GM19238 (cell line): ENCODE data around the gene CTSL.
"Not testable (repeated sequence)": the region's sequence is repeated elsewhere in the genome, so short reads cannot be mapped to it uniquely, and the experiment has no call there.

Experiments
- DNase-seq: peaks from one replicate; pipeline ENCODE4 v3.0.0; 2011; ENCODE audit warnings: low spot score; ENCODE audit not compliant: insufficient read length

Gene CTSL

DNA sequence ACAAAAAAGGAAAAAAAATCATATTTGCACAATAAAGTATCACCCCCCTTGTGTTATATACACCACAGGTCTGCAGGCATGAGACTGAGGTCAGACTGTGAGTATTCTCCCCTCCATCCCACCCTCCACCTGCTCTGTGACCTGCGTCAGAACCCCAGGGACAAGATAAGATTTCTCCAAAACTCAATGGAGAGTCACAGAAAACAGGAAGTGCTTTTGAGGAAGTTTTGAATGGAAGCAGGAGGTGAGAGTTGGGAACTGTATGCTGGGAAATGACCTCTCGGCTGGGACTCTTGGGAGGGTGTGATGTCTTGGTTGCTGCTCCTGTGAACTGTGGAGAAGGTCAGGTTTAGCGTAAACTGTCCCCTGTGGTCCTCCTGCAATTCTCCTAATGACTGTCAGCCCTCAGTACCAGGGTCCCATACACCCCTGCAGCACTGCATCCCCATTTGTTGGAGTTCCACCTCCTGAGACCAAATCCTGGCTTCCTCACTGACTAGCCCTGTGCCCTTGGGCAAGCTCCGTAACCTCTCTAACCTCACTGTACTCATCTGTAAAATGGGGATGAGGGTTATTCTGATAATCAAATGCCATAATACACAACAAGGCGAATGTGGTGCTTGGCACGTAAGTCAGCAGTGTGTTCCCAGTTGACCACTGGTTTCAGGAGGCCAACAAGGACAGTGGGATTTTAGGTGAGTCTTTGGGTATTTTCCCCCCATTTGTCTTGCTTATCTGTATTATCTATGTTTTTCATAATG is 6.9 kb upstream of the CTSL start:
- no peak for DNase-seq

DNA sequence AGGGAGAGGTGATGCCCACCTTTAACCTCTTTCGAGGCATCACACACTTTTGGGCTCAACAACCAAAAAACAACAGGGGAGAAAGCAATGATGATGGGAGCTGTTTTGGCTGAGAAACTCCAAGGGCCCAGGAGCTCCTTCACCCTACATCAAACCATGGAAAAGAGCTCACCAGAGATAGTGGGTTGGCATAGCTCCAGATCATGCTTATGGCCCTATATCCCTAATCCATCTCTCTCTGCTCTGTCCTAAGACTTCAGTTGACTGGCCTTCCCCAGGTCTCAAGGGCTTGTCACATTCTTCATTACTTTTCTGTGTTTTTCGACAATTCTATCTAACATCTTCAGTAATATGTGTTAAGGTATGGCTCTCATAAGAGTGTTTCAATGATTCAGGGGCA is 5.7 kb upstream of the CTSL start:
- DNase-seq, result no peak

DNA sequence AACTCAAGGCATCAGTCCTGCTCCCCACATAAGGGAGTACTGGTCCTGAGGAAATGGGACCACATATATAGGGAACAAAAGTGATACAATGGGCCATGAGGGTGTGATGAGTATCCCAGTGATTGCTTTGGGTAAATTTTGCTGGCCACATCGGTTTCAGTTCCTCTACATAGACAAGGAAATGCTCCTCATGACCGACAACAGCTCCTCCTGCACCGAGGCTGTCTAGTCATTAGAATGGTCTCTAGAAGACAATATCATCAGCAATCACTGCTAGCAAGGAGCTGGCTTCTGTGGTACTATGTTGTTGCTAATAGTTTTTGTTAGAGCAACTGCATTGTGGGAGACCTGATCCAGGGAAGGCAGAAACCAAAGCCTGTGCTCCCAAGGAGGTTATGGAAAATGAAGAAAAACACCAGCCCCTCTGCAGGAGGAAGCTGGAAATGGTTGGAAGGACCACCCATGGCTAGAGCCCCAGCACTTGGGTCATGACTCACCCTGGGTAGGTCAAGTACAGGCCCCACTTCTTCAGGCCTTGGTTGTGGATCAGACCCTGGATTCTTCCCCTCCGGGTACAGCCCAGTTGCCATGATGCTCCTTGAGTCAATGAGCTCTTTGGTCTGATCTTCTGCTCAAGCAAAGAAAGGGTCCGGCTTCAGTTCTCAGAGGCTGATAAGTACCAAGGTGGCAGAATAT is 3.4 kb upstream of the CTSL start:
- no peak for DNase-seq

DNA sequence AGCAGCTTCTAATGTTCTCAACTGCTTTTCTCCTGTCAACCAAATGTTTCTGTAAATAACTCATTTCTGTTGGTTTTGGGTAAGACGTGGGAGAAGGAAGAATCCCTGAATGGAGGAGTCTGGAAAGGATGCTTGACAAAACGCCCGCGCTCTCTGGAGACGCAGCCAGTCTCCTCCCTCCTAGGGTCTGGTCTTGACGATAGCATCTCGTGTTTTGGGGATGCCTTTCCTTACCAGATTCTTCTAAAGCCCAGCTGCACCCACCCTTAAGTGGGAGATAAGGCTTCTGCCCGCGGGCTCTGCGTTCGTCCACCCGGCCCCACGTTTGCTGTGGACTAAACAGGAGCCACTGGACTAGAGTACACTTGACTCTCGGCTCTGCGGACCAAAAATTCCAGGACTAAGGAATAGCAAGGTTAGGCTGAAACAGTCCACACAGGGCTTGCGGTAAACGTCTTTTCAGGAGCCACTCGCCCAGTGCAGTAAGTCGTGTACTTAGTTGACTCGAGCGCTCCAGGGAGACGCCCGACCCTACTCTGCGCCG is 491 bp upstream of the CTSL start:
- no peak for DNase-seq

DNA sequence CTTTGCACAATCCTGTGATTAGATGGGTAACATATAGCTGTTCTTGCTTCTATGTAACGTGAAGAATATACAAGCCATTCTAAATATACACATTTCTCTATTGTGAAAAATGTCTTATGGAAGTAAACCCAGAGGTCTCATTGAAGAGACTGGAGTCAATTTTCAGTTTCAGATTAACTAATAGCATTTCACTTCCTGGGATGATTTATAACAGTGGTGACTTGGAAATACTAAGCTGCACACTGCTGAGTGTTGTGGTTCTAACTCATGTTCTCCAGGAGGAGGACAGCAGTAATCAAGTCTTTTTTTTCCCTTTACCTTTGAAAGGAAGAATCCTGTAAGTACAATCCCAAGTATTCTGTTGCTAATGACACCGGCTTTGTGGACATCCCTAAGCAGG is 3.3 kb downstream of the CTSL start:
- DNase-seq, result no peak

DNA sequence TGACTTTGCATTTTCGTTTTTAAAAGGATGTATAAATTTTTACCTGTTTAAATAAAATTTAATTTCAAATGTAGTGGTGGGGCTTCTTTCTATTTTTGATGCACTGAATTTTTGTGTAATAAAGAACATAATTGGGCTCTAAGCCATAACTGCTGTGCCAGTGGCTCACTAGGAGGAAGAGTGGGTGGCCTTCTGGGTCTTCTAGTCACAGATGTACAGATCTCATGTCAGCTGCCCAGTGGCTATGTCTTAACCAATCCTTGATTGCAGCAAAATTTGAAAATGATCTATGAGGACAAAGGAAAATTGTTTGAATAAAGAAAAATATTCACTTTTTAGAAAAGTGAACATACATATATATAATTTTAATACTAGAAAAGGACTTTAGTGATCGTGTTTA is 5.4 kb downstream of the CTSL start:
- no peak for DNase-seq

DNA sequence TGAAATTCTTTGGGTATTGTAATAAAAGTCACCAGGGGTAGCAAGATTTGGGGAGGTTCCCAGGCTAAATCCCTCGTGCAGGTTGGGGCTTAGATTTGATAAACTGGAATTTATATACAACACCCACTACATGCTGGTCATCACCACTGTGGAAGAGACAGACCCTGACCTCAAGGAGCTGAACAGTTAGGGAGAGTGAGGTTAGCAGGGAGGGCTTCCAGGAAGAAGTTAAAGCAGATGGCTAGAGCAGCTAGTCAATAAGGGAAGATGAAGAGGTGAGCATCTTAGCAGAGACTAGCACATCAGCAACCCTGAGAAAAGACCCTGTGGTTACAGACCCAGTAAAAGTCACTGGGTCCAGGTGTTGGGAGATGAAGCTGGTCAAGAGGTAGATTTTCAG is 6.4 kb downstream of the CTSL start:
- no peak for DNase-seq

DNA sequence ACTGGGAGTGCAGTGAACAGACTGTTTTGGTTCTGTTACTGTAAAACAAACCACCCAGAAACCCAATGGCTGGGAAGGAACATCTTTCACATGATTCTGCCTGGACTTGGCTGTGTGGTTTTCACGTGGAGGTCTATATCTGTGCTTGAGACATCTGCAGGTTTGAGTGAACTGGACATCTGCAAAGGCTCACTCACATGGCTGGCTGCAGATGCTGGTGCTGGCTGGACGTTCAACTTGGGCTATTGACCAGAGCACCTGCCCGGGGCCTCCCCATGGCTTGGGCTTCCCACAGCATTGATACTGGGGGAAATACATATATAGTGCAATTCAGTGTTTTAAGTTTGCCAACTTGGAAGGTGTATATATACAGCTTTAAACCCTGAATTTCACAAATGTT is 6.8 kb downstream of the CTSL start:
- DNase-seq, result no peak

DNA sequence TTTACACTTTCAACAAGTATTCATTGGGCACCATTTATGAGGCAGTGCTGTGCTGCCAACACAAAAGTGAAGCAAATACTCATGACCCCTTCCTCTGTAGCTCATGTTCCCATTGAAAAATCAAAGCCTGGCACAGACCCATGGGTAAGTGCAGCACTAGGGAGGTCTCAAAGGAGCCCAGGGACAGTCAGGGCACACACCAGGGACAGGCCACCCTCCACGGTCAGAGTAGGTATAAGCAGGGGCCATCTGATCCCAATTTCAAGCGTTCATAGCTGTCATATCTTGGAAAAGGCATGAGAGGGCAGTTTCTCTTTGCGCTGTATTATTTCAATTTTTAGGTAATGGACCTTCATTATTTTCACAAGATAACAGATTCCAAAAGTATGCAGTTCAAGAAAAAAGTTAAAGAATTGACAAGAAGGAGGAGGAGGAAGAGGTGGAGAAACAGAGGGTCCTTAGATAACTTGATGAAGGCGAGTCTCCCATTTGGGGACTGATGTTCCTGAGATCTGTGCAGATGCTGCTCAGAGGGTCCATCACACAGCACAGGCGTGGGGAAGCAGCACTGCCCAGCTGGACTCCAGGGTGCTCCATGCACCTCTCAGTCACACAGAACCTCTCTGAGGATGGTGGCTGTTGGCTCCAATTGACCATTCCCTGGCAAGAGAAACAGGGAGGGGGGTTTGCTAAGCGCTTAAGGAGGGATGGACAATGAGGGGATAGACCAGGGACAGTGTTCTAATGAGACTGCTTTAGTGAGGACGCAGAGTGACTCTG is 7.5 kb downstream of the CTSL start:
- no peak for DNase-seq

DNA sequence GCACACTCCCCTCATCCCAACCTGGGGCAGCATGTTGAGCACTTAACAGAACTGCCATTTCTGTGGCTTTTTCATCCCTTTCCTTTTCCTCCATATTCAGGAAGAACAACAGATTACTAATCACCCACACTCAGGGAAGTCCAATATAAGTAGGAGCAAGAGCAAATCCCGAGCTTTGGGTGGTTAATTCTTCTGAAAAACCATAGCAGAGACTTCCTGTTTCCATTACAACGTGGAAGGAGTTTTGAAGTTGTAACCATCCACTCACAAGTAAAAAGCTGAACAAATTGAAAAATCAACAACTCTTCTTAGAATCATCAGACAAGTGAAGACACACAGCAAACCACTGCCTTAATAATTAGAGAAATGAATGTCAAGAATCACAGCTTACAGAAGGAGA is 8.2 kb downstream of the CTSL start:
- no peak for DNase-seq

DNA sequence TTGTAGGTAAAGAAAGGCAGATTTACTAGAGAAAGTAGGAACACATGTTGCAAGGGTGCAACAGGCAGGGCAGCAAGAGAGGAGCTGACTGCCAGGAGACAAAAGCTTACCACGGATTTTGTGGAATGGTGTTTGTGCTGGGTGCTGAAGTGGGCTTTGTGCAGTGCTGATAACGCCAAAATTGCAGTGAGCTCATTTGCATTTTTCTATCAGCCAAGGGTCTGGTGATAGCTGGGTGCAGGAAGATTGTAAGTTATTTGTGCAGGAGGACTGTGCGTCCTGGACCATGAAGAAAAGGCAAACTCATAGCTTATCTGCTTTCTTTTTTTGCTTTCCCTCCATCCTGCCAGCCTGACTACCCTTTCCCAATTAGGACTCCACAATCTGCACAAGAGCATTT is 13.6 kb downstream of the CTSL start:
- DNase-seq, result no peak

DNA sequence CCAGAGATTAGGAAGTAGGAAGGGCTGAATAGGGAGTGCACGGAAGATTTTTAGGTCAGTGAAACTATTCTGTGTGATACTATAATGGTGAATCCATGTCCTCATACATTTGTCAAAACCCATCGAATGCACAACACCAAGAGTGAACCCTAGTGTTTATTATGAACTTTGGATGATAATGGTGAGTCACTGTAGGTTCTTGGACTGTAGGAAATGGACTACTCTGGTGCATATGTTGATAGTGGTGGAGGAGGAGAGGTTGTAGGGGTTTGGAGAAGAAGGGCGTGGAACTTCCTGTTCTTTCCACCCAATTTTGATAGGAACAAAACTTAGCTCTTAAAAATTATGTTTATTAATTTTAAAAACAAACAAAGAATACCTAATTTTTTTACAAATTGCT is 14.3 kb downstream of the CTSL start:
- DNase-seq, result no peak

DNA sequence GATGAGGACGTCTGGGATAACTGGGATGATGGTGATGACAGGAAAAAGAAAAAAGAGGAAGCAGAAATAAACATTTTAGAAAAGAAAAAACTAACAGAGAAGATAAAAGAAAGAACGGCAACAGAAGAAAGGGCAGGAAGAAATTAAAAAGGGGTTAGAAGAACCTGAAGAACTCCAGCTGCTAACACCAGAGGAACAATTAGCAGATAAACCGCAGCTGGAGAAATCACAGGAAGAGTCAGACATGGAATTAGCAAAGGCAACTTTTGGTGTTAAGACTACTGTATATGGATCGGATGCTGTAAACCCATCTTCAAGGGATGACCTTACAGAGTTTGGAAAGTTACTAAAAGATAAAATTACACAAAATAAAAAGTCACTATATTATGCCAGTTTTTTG is 15.4 kb downstream of the CTSL start:
- DNase-seq, result no peak

DNA sequence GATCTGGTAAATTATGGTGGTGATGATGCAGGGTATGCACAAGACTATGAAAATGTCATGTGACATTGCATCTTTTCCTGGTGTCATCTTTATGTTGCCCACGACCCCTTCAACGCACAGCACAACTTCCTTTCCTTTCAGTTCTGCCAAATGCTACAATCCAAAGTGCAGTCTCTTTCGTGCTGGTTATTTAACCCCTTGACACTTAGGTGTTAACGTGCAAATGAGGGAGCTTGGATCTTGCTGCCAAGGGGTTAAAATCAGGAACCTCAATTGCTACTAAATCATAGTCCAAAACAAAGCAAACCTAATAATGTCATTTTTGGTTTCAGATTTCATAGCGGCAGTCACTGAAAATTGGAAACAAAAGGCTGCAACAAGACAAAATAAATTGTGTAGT is 16.0 kb downstream of the CTSL start:
- DNase-seq, result no peak

DNA sequence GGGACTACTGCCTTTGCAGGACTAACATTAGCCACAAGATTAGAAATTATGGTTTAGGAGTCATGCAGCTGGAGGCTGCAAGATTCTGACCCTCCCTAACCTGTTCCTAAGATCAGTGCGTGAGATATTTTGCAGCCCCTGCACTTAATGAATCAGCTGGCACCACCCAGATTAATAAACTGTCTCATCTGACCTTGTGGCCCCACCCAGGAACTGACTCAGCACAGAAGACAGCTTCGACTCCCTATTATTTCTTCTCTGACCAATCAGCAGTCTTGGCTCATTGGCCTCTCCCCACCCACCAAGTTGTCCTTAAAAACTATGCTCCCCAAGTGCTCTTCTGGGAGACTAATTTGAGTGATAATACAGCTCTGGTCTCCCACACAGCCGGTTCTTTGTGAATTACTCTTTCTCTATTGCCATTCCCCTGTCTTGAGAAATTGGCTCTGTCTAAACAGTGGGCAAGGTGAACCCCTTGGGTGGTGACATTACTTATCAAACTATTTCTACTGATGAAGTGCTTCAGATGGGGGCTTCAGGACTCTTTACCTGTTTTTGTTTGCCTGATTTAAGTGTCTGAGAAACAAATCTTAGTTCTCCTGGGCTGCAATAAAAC is 17.0 kb downstream of the CTSL start:
- DNase-seq, result no peak

DNA sequence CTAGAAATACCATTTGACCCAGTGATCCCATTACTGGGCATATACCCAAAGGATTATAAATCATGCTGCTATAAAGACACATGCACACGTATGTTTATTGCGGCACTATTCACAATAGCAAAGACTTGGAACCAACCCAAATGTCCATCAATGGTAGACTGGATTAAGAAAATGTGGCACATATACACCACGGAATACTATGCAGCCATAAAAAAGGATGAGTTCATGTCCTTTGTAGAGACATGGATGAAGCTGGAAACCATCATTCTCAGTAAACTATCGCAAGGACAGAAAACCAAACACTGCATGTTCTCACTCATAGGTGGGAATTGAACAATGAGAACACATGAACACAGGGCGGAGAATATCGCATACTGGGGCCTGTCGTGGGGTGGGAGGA is 18.3 kb downstream of the CTSL start:
- DNase-seq, result not testable (repeated sequence)

DNA sequence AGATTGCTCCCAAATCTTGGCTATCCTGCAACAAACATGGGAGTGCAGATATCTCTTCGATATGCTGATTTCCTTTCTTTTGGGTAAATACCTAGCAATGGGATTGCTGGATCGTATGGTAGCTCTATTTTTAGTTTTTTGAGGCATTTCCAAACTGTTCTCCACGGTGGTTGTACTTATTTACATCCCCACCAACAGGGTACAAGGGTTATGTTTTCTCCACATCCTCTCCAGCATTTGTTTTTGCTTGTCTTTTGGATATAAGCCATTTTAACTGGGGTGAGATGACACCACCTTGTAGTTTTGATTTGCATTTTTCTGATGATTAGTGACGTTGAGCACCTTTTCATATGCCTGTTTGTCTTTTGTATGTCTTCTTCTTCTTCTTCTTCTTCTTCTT is 20.3 kb downstream of the CTSL start:
- no peak for DNase-seq

DNA sequence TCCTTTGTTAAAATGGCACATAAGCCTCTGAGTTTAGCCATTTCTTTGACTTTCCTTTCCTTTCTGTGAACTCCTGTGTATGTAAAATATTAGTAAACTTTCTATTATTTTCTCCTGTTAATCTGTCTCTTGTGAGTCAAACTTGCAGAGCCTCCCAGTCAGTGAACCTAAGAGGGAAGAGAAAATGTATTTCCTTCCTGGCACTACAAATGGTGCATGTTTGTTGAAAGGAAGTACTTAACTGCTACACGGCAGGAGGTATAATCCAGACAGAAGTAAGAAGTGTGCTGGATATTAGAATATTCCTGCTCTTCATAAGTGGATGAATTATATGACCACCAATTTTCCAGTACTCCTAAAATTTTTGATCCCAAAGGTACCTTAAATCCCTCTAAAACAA is 23.0 kb downstream of the CTSL start:
- no peak for DNase-seq

DNA sequence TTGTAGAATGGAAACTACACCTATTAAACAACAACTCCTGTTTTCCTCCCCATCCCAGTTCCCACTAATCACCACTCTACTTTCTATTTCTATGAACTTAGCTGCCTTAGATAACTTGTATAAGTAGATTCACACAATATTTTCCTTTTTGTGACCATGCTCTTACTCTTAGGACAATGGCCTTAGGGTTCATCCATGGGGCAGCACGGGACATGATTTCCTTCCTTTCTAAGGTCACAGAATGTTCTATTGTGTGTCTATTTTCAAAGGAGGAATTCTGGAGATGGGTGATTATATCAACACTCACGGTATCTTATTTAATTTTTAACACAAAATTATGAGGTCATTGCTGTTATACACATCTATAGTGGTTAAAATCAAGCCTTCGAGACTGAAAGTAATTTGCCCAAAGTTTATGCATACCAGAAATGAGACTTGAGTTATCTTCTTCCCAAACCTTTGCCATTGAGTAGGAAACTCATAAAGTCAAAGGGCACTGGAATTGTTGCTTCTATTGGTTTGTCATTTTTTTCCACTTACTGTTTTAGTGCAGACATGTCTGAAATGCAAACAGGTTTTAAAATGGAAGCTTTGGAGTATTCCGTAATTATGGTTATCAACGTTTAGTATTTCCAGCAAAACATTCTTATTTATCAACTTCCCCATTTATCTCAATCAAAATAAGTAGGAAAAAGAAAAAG is 23.6 kb downstream of the CTSL start:
- no peak for DNase-seq

DNA sequence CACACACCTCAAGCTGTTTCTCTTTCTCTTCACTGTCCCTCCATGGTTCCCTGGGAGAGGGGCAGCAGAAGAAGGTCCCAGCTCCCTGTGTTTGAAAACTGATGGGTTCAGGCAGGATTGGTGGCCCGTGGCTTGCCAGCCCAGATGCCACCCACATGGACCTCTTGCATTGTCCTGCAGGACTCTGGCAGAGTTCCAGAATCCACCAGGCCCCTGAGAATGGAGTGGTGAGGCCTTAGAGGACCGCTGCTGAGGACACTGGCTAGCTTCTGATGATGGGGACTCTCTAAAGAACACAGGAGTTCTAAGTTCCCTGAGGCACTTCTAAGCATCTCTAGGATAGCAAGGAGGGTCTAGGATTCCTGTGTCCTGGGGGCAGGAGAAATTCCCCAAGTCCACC is 24.8 kb downstream of the CTSL start:
- no peak for DNase-seq

DNA sequence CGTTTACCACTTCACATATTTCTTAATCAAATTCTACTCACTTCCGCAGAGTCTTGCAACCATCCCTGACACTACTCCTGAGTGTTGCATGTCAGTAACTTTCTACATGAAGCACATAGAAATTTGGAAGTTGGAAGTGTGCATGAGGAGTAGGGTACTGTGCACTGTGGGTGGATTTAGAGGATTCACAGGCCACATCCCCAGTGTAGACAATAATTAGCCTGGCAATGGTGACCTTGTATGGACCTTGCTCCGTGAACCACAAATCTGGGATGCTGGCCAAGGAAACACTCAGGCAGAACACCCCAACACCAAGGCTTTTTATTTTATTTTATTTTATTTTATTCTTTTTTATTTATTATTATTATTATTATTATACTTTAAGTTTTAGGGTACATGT is 25.5 kb downstream of the CTSL start:
- no peak for DNase-seq
